A549 treated with CORT108297 at 1 μM for 4 hours (cell line): Measurements from ENCODE around the gene DGCR6L. TPM values are rescaled to one million over a fixed set of nuclear protein-coding genes. Genes with fewer than 3 reads are reported as not detected.

Experiments used
- total RNA-seq: library from RNA; stranded (reverse); fragments of 200-300 nt; extraction: Qiagen RNA extraction; gene quantifications from 5 replicates; pipeline ENCODE4 v1.2.3, GENCODE V29; 2022

The DGCR6L gene
- 30.6 to 48.3 TPM (median 44.7 TPM) in 5 replicates for total RNA-seq

DNA sequence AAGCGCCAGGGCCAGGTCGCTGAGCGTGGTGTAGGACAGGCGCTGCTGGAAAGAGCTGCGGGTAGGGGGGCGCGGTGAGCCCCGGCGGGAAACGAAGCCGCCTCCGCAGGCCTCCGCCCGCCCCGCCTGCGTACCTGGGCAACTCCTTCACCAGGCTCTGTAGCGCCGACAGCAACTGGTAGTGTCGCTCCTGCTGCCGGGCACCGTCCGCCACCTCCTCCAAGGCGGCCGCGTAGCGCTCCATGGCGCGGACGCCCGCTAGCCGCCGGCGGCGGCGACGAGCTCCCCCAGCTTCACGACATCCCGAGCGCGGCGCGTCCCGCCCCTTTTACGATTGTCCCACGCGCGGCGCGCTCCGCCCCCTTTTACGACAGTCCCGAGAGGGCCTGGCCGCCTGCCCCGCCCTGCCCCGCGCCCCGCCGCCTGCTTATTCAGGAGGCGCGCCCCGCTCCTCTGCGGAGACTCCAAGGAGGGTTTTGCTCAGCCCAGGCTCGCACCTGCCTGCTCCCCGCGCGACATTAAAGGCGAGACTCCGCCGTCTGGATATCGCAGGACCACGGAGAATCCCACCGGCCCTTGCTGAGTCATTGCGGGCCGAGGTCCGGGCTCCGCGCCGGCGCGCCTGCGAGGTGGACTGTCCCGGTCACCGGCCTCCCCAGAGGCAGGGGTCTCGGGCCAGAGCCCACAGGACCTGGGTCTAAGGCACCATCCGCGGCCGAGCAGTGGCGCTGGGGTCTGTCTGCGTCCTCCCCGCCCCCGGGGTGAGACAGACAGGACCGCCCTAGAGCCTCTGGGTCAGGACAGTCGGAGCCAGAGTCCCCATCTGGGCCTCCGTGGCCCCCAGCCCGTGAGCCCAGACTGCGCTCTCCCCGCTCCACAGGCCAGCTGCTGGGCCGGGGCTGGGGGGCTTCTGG is at the start of gene DGCR6L:
TSS of gene DGCR6L (minus strand) at position 316 of the 914 bp plus-strand sequence. CDS start at position 244, 72 bp downstream.

DNA sequence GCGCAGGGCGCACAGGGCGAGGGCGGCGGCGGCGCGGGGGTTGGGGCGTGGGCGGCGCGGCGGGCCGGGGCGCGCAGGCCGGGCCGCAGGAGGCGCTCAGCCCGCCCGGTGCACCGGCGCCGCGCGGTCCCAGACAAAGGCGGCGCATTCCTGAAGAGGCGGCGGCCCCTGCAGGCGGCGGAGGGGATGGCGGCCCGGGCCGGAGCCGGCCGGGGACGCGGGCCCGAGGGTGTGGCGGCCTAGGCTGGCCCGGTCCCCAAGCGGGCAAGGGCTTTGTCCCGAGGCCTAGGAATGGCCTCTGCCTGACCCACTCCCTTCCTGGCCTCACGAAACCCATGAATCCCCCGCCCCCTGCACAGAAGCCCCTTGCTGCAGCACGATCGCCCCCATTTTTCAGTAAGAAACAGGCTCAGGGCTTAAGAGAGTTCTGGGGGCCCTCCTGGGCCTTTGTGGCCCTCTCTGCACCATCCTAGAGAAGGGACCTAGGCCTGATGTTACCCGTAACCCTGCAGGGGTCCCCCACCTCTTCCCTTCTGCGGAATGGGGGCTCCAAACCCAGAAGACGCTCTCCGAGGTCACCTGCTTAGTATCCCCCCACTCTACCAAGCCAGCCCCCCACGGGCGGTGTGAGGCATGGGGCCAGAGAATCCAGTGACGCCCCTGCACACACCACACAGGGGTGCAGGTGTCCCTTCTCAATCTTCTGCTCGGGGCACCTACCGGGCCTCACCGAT is 51.4 kb downstream of the DGCR6L start, which contains the start of gene RTN4R:
TSS of gene RTN4R (minus strand) at position 40 of the 734 bp plus-strand sequence. CDS start 226 bp downstream, outside the sequence.

Other genes with a start within 250 kb of the DGCR6L start
- gene DGCR8, start 239.8 kb downstream of the DGCR6L start, total RNA-seq: 19.1 to 22.7 TPM (median 21.1 TPM) in 5 replicates
- gene RANBP1, start 204.0 kb downstream of the DGCR6L start, total RNA-seq: 269 to 300 TPM (median 289 TPM) in 5 replicates
- gene TRMT2A, start 202.8 kb downstream of the DGCR6L start, total RNA-seq: 14.6 to 31.5 TPM (median 29.4 TPM) in 5 replicates
- gene ZDHHC8, start 188.3 kb downstream of the DGCR6L start, total RNA-seq: 20.5 to 40.3 TPM (median 35.9 TPM) in 5 replicates
- gene CCDC188, start 169.0 kb downstream of the DGCR6L start, total RNA-seq: not detected in 5 replicates
- gene RTN4R, start 51.7 kb downstream of the DGCR6L start, total RNA-seq: 5.8 to 13.3 TPM (median 11.6 TPM) in 5 replicates
- 5.4 to 7.2 TPM (median 6.8 TPM) in 5 replicates for gene ZNF74, start 74.1 kb upstream of the DGCR6L start, total RNA-seq
- gene SCARF2, start 117.8 kb upstream of the DGCR6L start, total RNA-seq: 0.58 to 1.4 TPM (median 0.95 TPM) in 5 replicates
- 7.6 to 11.9 TPM (median 9.8 TPM) in 5 replicates for gene KLHL22, start 175.7 kb upstream of the DGCR6L start, total RNA-seq
- 43.4 to 58.7 TPM (median 55.0 TPM) in 5 replicates for gene MED15, start 187.6 kb upstream of the DGCR6L start, total RNA-seq